GM21447 (cell line): ENCODE results near the gene TRIM59.
"Not testable (repeated sequence)": the region's sequence is repeated elsewhere in the genome, so short reads cannot be mapped to it uniquely, and the experiment has no call there.

Experiments used
- ATAC-seq: cut with Tn5 transposase; IDR thresholded peaks from one replicate; pipeline ENCODE4 v1.9.1; 2021; ENCODE audit not compliant: unreplicated experiment

Gene TRIM59

DNA sequence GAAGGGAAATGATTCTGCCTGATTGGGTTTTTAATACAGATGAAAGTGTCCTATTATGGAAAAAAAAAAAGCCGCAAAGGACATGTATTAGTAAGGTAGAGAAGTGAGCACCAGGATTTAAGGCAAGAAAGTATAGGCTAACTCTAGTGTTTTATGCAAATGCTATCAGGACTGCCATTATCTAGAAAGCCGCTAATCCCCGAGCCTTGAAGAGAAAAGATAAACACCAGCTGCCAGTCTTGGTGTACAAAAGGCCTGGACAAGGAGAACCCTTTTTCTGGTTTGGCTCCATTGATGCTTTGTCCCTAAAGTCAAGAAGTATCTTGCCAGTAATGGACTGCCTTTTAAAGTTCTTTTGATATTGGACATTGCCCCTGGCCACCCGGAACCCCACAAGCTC lies 8.6 kb upstream of the TRIM59 start:
- ATAC-seq = no peak

DNA sequence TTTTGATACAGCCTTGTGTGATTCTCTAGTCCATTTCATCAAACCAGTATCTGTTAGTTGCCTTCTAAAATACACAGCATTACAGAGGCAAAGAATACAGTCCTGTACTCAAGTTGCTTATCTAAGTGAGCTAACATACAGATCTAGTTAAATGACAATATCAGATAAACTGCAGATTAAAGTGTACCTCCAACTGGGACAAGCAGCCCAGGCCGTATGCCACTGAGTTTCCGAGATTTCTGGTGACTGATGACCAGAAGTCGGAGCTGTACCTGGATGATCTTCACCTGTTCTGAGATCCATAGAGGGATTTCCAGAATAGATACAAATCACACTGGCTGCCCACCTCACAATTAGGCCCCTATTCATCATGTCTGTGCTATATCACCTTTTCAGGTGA lies 6.3 kb upstream of the TRIM59 start:
- no peak for ATAC-seq

DNA sequence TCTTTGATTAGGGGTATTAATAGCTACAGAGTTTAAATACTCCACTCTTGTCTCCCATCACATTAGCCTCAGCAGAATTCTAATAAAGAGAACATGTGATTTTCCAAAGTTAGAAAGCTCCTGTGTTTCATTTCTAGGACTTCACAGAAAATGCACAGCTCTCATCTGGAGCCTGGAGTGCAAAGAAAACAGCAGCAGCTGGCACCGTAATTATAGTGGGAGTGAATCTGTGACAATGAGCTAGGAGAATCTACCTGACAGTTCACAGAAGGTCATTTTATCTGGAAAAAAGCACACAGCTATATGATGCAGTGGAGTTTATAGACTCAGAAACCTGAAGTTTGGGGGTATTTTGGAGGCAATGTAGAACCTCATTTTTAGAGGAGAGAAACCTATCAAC lies 5.4 kb upstream of the TRIM59 start:
- ATAC-seq = no peak

DNA sequence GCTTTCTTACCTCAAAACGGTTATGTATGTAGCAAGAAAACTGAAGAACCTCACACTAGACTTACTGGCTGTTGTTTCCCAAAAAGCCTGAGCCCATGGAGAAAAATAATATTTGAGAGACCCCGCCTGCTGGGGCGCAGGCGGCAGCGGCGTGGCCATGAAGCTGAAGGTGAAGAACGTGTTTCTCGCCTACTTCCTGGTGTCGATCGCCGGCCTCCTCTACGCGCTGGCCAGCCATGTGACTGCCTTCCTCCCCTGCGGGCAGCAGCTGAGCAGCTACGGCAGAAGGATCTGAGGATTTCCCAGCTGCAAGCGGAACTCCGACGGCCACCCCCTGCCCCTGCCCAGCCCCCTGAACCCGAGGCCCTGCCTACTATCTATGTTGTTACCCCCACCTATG lies 2.7 kb upstream of the TRIM59 start:
- ATAC-seq = not testable (repeated sequence)

DNA sequence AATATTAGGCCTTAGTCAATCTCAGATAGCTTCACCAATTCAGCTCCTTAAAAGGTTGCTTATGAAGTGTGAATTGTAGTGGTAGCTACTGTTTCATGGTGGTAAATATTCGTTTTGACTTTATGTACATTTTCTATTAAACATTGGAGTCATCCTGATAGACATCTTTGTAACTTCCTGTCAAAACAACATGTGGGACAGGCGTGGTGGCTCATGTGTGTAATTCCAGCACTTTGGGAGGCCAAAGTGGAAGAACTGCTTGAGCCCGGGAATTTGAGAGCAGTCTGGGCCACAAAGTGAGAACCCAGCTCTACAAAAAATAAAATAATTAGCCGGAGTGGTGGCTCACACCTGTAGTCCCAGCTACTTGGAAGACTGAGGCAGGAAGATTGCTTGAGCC lies 2.0 kb upstream of the TRIM59 start:
- no peak for ATAC-seq

DNA sequence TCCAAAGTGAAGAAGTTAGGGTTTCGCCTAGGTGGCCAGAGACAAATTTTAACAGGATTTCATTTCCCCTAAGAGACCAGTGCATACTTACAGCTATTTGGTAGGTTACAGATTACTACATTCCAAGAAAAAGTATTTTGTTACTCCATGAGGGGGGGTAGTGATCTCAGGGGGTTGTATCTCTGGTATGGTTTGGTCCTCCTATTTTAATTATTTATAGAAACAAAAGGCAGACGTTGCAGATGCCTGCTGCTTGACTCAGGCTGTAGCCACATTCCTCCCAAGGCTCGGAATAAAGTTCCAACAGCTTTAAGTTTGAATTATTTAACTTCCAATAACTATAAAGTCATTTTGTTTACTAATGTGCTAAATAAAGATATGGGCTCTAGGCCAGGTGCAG lies 1.3 kb upstream of the TRIM59 start:
- no peak for ATAC-seq

DNA sequence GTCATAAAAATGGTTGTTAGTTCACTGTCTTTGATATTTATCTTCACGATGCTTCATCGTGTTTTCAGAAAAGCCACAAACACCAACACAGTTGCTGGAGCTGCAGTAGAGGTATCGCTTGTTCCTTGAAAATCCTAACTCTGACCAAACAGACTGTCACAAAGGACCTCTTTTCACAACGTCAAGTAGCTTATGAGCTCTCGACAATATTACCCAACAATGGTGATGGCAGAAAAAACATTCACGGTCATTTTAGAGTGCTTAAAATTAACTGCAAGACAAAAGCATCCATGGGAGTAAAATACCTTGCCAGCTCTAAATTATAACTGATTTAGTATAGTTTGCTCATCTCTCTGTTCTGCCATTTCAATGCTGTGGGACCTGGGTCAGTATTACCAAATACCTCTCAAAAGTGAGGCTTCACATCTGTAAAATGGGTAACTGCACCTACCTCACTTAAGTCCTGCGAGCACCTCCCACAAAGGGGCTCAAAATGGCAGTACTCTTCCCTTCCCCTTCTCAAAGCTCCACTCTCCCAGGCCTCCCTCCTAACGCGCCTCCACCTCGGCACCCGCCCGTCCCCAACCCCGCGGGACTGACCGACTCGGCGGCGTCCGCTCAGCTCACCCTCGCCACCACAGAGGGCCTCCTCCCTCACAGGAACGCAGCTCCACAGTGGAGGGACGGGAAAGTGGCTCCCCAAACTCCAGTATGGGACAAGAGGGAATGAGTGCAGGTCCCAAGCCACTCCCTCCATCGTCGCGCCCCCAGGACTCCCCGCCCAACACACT lies 546 bp downstream of the TRIM59 start:
- peak; percentile 40 for ATAC-seq

DNA sequence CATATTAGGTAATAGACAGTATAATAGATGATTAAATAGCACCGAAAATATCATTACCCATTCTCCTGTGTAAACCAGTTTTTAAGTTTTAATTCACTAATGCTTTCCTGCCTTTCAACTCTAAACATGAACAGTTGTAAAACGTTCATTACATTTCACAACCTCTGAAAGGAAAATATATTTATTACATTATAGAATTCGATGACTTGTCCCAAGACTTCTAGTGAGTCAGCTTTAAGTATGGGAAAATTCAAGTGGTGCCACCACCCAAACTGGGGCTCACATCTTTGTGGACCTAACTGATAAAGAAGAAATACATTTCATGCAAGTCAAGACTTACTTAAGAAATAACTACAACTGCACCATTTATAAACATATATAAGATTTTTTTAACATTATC lies 2.0 kb downstream of the TRIM59 start:
- no peak for ATAC-seq

DNA sequence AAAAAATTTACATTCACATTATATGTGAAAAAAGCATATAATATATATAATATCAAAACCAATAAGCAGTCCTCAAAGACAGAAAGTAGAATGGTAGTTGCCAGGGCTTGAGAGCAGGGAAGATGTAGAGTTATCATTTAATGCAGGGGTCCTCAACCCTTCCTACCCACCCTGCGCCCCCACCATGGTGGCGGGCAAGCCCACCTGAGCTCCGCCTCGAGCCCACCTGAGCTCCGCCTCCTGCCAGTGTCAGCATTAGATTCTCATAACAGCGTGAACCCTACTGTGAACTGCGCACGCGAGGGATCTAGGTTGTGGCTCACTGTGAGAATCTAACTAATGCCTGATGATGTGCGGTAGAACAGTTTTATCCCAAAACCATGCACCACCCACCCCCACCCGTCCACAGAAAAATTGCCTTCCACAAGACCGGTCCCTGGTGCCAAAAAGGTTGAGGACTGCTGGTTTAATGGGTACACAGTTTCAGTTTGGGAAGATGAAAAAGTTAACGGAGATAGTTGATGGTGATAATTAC lies 3.0 kb downstream of the TRIM59 start:
- ATAC-seq = no peak

DNA sequence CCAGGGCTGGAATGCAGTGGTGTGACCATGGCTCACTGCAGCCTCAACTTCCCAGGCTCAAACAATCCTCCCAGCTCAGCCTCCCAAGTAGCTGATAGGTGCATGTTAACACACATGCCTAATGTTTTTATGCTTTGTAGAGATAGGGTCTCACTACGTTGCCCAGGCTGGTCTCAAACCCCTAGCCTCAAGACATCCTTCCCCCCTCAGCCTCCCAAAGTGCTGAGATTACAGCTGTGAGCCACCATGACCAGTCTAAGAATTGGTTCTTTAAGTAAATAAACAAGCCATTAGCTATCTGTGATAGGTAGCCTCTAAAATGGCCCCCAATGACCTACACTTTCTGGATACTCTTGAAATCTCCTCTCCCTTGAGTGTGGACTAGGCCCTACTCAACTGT lies 3.7 kb downstream of the TRIM59 start:
- ATAC-seq = no peak

DNA sequence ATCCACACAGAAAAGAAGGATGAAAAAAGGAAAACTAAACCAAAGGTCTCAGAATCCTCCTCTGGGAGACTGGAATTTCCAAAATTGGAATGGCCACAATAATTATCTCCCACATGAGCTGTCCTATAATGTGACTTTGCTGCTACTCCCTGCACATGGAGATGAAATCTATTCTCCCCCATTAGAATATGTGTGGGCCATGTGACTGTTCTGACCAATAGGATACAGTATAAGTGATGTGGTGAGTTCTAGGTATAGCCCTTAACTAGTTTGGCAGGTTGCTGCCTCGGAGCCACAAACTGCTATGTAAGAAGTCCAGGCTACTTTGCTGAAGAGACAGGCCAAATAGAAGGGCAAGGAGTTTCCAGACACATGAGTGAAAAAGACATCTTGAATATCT lies 5.2 kb downstream of the TRIM59 start:
- no peak for ATAC-seq

DNA sequence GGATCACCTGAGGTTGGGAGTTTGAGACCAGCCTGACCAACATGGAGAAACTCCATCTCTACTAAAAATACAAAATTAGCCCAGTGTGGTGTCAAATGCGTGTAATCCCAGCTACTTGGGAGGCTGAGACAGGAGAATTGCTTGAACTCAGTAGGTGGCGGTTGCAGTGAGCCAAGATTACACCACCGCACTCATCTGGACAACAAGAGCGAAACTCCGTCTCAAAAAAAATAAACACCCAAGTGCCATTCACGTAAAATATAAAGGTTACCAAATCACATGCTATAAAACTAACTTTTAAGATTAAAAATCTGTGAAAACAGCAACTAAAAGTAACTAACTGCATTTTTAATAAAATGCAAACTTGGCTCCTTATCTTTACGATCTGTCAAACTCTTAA lies 8.9 kb downstream of the TRIM59 start:
- no peak for ATAC-seq

DNA sequence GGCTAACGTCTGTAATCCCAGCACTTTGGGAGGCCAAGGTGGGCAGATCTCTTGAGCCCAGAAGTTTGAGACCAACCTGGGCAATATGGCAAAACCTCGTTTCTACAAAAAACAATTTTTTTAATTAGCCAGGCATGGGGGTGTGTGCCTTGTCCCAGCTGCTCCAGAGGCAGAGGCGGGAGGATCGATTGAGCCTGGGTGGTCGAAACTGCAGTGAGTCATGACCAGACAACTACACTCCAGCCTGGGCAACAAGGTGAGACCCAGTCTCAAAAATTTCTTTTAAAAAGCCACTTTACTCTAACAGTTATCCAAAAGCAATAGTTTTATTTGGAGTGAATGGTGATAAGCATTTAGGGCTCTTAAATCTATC lies 12.5 kb downstream of the TRIM59 start:
- no peak for ATAC-seq

DNA sequence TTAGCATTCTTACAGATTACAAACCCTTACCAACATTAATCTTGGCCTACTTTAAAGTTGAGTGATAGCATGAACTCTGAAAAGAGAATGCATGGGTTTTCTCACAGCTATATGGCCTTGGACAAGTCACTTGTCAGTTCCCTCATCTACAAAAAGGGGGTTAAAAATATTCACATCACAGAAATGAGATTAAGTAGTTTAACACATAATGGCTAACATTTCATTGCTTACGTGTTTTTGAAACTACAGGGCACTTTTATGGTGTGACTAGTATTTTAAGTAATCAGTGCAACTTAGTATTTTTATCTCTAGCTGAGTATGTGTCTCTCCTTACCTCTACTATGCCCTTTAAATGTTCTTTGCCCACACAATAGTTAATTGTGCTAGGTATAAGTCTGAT lies 13.8 kb downstream of the TRIM59 start:
- no peak for ATAC-seq

DNA sequence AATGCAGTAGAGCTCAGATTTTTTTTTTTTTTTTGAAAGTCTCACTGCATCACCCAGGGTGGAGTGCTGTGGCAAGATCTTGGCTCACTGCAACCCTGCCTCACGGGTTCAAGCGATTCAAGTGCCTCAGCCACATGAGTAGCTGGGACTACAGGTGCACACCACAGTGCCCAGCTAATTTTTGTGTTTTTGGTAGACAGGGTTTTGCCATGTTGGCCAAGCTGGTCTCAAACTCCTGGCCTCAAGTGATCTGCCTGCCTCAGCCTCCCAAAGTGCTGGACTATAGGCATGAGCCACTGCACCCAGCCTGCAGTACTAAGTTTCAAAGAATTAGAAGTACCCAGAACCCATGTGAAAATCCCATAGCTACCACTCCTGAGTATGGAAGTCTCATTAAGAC lies 14.5 kb downstream of the TRIM59 start:
- ATAC-seq = no peak

DNA sequence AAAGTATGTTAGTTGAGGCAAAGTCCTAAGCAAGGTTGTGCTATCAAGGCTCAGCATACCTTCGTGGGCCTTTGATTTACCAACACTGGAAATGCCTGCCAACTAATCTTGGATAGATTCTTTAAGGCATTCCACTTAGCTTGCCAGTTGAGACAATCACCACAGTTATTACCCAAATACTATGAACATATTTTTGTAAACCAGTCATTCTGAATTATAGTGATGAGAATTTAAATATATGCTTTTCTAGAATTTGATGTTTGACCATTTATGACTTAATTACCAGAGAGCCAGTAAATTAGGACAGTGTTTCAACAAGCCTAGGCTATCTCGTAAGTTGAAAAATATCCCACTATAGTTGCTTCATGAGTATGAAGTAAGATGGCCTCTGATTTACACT lies 15.5 kb downstream of the TRIM59 start:
- ATAC-seq = no peak

DNA sequence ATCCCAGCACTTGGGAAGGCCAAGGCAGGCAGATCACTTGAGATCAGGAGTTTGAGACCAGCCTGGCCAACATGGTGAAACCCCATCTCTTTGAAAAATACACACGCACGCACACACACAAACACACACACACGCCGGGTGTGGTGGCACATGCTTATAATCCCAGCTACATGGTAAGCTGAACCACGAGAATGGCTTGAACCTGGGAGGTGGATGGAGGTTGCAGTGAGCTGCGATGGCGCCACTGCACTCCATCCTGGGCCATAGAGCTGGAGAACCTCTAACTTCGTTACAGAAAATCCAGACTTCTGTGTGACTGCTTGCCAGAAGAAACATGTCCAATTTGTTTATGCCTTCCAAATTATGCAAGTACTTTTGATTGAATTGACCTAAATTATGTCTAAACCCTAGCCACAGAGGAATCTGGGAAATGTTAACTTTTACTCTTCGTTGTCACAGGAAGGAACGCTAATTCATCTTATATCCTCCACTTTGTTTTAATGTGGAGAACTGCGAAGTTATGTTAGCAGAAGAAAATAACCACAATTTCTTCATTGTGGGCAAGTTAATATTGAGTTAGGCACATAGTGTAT lies 21.7 kb downstream of the TRIM59 start:
- no peak for ATAC-seq

DNA sequence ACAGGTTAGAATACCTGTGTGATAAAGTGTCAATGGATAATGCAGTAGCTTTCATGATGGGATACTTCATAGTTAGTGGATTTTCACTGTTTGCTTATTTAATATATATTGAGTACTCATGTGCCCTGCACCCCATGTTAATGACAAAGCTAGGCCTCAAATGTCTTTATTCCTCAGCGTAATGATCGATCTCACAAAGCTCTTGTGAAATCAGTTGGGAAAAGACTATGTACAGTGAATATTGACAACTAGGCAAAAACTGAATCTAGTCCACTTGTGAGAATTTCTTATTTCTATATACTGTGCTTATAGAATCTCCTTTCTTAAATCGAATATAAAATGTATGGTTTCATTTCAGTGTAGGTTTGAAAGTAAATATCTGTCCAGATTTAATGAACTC lies 32.3 kb downstream of the TRIM59 start:
- no peak for ATAC-seq

DNA sequence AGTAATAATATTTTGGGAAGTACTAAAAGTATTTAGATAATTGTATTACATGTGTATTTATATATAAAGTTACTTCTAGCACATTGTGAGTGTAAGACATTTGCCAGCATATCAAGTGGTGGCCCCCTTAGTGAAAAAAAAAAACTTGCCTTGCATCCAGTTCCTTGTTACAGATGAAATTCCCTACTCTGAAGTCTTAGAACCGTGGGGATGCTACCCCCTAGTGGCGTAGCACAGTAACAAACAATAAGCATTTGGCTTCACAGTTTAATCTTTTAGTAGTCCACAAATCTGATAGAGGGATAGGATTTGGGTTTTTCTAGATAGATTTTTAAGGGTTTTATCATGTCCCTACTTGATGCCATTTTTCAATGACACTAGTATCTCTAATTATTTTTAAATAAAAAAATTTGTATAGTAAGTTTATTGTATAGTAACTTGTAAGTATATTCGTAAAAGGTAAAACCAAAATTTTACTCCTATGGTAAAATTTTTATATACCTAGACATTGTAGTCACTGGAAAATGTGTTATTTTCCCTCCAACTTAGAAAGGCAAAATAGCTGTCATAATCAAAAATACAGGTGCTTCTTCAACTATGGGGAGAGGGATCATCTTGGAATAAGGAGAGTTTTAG lies 35.9 kb downstream of the TRIM59 start:
- ATAC-seq = peak; percentile 85

DNA sequence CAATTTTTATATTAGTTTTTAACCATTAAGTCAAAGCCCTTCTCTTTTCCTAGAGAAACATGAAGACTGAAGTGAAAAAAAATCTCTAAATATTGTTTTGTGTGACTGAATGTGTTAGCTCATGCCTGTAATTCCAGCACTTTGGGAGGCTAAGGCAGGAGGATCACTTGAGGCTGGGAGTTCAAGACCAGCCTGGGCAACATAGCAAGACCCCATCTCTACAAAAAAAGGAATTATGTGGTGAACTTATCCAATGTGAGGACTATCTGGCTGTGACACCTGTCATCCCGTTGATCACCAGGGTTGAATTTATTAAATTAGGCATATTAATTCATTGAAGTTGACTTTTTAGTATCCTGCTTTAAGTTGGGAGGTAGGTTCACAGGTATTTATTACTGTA lies 37.1 kb downstream of the TRIM59 start:
- no peak for ATAC-seq

DNA sequence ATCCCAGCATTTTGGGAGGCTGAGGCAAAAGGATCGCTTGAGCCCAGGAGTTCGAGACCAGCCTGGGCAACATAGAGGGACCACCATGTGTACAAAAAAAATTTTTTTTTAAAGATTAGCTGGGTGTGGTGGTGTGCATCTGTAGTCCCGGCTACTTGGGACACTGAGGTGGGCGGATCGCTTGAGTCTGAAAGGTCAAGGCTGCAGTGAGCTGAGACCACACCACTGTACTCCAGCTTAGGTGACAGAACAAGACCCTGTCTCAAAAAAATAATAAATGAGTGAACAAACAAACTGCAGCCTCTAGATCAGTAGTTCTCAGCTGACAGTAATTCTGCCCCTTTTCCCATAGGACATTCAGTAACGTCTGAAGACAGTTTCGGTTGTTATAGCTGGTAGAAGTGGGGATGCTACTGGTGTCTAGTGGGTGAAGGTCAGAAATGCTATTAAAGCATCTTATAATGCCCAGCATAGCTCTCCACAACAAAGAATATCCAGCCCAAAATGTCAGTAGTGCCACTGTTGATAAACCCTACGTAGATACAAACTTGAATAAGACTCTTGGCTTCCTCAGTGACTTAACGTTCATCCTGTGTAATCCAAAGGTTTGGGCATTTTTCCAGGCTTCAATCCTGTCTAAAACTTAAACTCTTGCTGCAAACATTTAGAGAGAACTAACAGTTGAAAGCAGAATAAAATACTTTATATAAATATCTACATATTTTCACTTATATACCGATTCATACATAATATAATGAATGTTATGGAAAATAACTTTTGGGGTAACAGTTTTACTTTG lies 39.6 kb downstream of the TRIM59 start:
- no peak for ATAC-seq
